HepG2 (cell line): ENCODE results near the gene KREMEN1. TPM values are rescaled to one million over a fixed set of nuclear protein-coding genes. Genes with fewer than 3 reads are reported as not detected.

ENCODE experiments used
- HMGXB4 ChIP-seq, 2 experiments: sonication (generic) in 1 of 2; formaldehyde crosslinking in 1 of 2; IDR thresholded peaks; 2 replicates each; pipeline versions ENCODE4 v1.4.0 to v1.6.1; 2018 to 2020; ENCODE audit warnings: missing genetic modification reagents in 2 of 2, borderline replicate concordance in 1 of 2, low read depth in 1 of 2, mild to moderate bottlenecking in 1 of 2, missing biosample characterization in 1 of 2
- KLF11 ChIP-seq: IDR thresholded peaks from 2 replicates; pipeline ENCODE4 v1.6.1; 2016; ENCODE audit warnings: missing compliant biosample characterization
- NFKB2 ChIP-seq: sonication (generic); formaldehyde crosslinking; IDR thresholded peaks from 2 replicates; pipeline ENCODE4 v1.4.0; 2020; ENCODE audit warnings: missing genetic modification reagents, borderline replicate concordance
- RARG ChIP-seq: sonication (generic); formaldehyde crosslinking; IDR thresholded peaks from 2 replicates; pipeline ENCODE4 v1.4.0; 2020; ENCODE audit warnings: low read depth, mild to moderate bottlenecking, missing genetic modification reagents
- RBM22 ChIP-seq: fragments of 200-400 bp; formaldehyde crosslinking; optimal IDR thresholded peaks from 2 replicates; pipeline ENCODE3; 2017; ENCODE audit warnings: mild to moderate bottlenecking, low read length, moderate library complexity
- RNF219 ChIP-seq: sonication (generic); formaldehyde crosslinking; IDR thresholded peaks from 2 replicates; pipeline ENCODE4 v1.5.0; 2020; ENCODE audit warnings: mild to moderate bottlenecking, missing genetic modification reagents
- SKIL ChIP-seq: sonication (generic); formaldehyde crosslinking; IDR thresholded peaks from 2 replicates; pipeline ENCODE4 v1.8.0; 2022; ENCODE audit warnings: missing genetic modification reagents, mild to moderate bottlenecking, moderate library complexity, borderline replicate concordance
- SNRNP70 ChIP-seq: fragments of 200-400 bp; formaldehyde crosslinking; IDR thresholded peaks from 2 replicates; pipeline ENCODE4 v1.6.1; 2017; ENCODE audit warnings: mild to moderate bottlenecking, low read depth, low read length, moderate library complexity
- SRSF9 ChIP-seq: fragments of 200-400 bp; formaldehyde crosslinking; IDR thresholded peaks from 2 replicates; pipeline ENCODE4 v1.6.1; 2018; ENCODE audit warnings: borderline replicate concordance, mild to moderate bottlenecking, low read depth, low read length; ENCODE audit not compliant: insufficient read depth, poor library complexity, severe bottlenecking
- YEATS2 ChIP-seq: sonication (generic); formaldehyde crosslinking; IDR thresholded peaks from 2 replicates; pipeline ENCODE4 v1.4.0; 2020; ENCODE audit warnings: missing genetic modification reagents, borderline replicate concordance
- ZFP82 ChIP-seq: sonication (generic); formaldehyde crosslinking; IDR thresholded peaks from 2 replicates; pipeline ENCODE4 v1.5.1; 2020; ENCODE audit warnings: mild to moderate bottlenecking, missing genetic modification reagents, borderline replicate concordance
- ZNF121 ChIP-seq: sonication (generic); formaldehyde crosslinking; IDR thresholded peaks from 2 replicates; pipeline ENCODE4 v1.5.0; 2020; ENCODE audit warnings: mild to moderate bottlenecking, missing genetic modification reagents
- ZNF34 ChIP-seq: sonication (generic); formaldehyde crosslinking; IDR thresholded peaks from 2 replicates; pipeline ENCODE4 v1.4.0; 2020; ENCODE audit warnings: mild to moderate bottlenecking, missing genetic modification reagents, borderline replicate concordance
- ZNF432 ChIP-seq: sonication (generic); formaldehyde crosslinking; IDR thresholded peaks from 2 replicates; pipeline ENCODE4 v1.5.0; 2020; ENCODE audit warnings: missing genetic modification reagents, mild to moderate bottlenecking, borderline replicate concordance
- ZNF484 ChIP-seq: sonication (generic); formaldehyde crosslinking; IDR thresholded peaks from 2 replicates; pipeline ENCODE4 v1.5.1; 2020; ENCODE audit warnings: mild to moderate bottlenecking, low read depth, missing genetic modification reagents, borderline replicate concordance
- ZNF609 ChIP-seq: sonication (generic); formaldehyde crosslinking; IDR thresholded peaks from 2 replicates; pipeline ENCODE4 v1.4.0; 2020; ENCODE audit warnings: mild to moderate bottlenecking, missing genetic modification reagents, borderline replicate concordance
- polyA plus RNA-seq, 8 experiments: library from polyadenylated mRNA; depleted of rRNA in 3 of 8; stranded (reverse) in 7 of 8; unstranded in 1 of 8; fragments of >200 nt; fragmentation: Illumina TruSeq in 4 of 8; extraction: Trizol in 4 of 8; gene quantifications; 2 replicates each; pipeline versions ENCODE4 v1.2.1 to v1.2.3, GENCODE V29; 2011 to 2016; ENCODE audit warnings: low read depth in 4 of 8, missing spikeins in 1 of 8, mixed read lengths in 1 of 8; ENCODE audit not compliant: insufficient read depth in 1 of 8
- total RNA-seq, 5 experiments: library from RNA; depleted of rRNA; stranded (reverse); fragments of >200 nt; fragmentation: Illumina TruSeq; extraction: Trizol; gene quantifications; 2 replicates each; pipeline ENCODE4 v1.2.3, GENCODE V29; 2016; ENCODE audit warnings: low read depth in 1 of 5

The KREMEN1 gene
- total and polyA plus RNA-seq, 2 of the 13 experiments (the other 11 are each of a cell fraction or from before 2014, with no cell fraction given), result 9.8 to 13.8 TPM

- TF ChIP-seq ZNF34 (CRISPR knock-in tag), result no peak; the same call in 1 of the 2 replicates
- TF ChIP-seq SNRNP70, result no peak
- peak; percentile 59; the same call in 1 of the 2 replicates for TF ChIP-seq NFKB2
- TF ChIP-seq ZNF121 (CRISPR knock-in tag), result peak; percentile 36; the same call in 1 of the 2 replicates
- 0 out of 4 replicates have a peak, but pooled peaks of 1 of the 2 experiments have one; percentile 49 for TF ChIP-seq HMGXB4 (CRISPR knock-in tag; IDR thresholded peaks at IDR 0.05; ENCODE audit: borderline replicate concordance in 1 of 2, low read depth in 1 of 2)
- peak; percentile 88 for TF ChIP-seq ZNF609 (CRISPR knock-in tag)
- TF ChIP-seq ZFP82 (CRISPR knock-in tag), result peak; percentile 73; the same call in 1 of the 2 replicates
- TF ChIP-seq SKIL (CRISPR knock-in tag), result peak; percentile 74; the same call in 1 of the 2 replicates
- no peak for TF ChIP-seq RNF219
- TF ChIP-seq KLF11 (CRISPR knock-in tag), result no peak
- no peak for TF ChIP-seq SRSF9
- no peak for TF ChIP-seq RBM22
- no peak for TF ChIP-seq RARG (CRISPR knock-in tag)
- no peak for TF ChIP-seq ZNF432
- TF ChIP-seq ZNF484 (CRISPR knock-in tag), result no peak
- TF ChIP-seq YEATS2 (CRISPR knock-in tag), result no peak
Observed at GRCh38 chr22:29030618-29031226, 42.1 kb upstream of the KREMEN1 start (continued).
